Activated T-cell treated with anti-CD3 and anti-CD28 coated beads, Interleukin-2, amount 50 U/mL, for 48 hours (primary cell): Measurements from ENCODE around the gene DAAM1.

ENCODE experiments used
- DNase-seq, 2 experiments: peaks; one replicate each; pipeline ENCODE4 v3.0.0-alpha.2; 2020

Gene DAAM1

GRCh38 chr14:59261334-59261733 lies 72.9 kb downstream of the DAAM1 start:
- DNase-seq, result no peak

- no peak for DNase-seq
Observed at GRCh38 chr14:59262717-59263454, 74.4 kb downstream of the DAAM1 start.

GRCh38 chr14:59265808-59266207 lies 77.3 kb downstream of the DAAM1 start:
- peak; percentile 43 to 59 for DNase-seq

- no peak for DNase-seq
Observed at GRCh38 chr14:59267046-59267445, 78.6 kb downstream of the DAAM1 start.

- no peak for DNase-seq
Observed at GRCh38 chr14:59268011-59268410, 79.5 kb downstream of the DAAM1 start.

GRCh38 chr14:59268858-59269257 lies 80.4 kb downstream of the DAAM1 start:
- no peak for DNase-seq

- DNase-seq, result no peak
Observed at GRCh38 chr14:59269466-59269865, 81.0 kb downstream of the DAAM1 start.

GRCh38 chr14:59271256-59271655 lies 82.8 kb downstream of the DAAM1 start:
- DNase-seq, result no peak

- DNase-seq, result no peak
Observed at GRCh38 chr14:59271734-59272133, 83.3 kb downstream of the DAAM1 start.

GRCh38 chr14:59272633-59273032 lies 84.2 kb downstream of the DAAM1 start:
- no peak for DNase-seq

GRCh38 chr14:59273737-59274136 lies 85.3 kb downstream of the DAAM1 start:
- DNase-seq, result no peak

- no peak for DNase-seq
Observed at GRCh38 chr14:59274991-59275391, 86.5 kb downstream of the DAAM1 start.

GRCh38 chr14:59275668-59276067 lies 87.2 kb downstream of the DAAM1 start:
- no peak for DNase-seq

GRCh38 chr14:59276235-59276634 lies 87.8 kb downstream of the DAAM1 start:
- no peak for DNase-seq

- DNase-seq, result no peak
Observed at GRCh38 chr14:59277659-59278058, 89.2 kb downstream of the DAAM1 start.

- DNase-seq, result no peak
Observed at GRCh38 chr14:59278111-59278510, 89.6 kb downstream of the DAAM1 start.

- no peak for DNase-seq
Observed at GRCh38 chr14:59280961-59281360, 92.5 kb downstream of the DAAM1 start.

- no peak for DNase-seq
Observed at GRCh38 chr14:59281609-59282377, 93.3 kb downstream of the DAAM1 start.

GRCh38 chr14:59282378-59282765 lies 93.9 kb downstream of the DAAM1 start:
- DNase-seq, result no peak

GRCh38 chr14:59283361-59283760 lies 94.9 kb downstream of the DAAM1 start:
- no peak for DNase-seq

GRCh38 chr14:59284059-59284458 lies 95.6 kb downstream of the DAAM1 start:
- no peak for DNase-seq

- DNase-seq, result no peak
Observed at GRCh38 chr14:59292028-59292427, 103.6 kb downstream of the DAAM1 start.

- no peak for DNase-seq
Observed at GRCh38 chr14:59292921-59293534, 104.6 kb downstream of the DAAM1 start.
